Dedifferentiated amniotic fluid mesenchymal stem cell (primary cell): ENCODE data around the gene TDO2.
"Not testable (repeated sequence)": the region's sequence is repeated elsewhere in the genome, so short reads cannot be mapped to it uniquely, and the experiment has no call there.

ENCODE experiments used
- DNase-seq: peaks from one replicate; pipeline ENCODE4 v3.0.0-alpha.2; 2016; ENCODE audit errors: extremely low spot score

Gene TDO2

DNA sequence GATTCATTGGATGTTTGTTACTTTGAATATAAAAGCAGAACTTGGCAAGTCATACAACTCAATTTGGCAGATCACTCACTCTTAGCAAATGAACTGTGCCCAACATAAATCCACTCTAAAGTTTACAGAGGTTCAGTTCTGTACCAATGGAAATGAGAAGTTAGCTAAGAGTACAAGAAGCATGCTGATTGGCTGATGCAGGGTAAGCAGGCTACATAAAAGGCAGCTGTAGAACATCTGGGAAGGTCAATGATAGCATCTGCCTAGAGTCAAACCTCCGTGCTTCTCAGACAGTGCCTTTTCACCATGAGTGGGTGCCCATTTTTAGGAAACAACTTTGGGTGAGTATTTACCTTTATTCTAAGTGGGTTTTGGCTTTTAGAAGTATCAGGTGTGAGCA, at the start of gene TDO2:
TSS of gene TDO2 (plus strand) at position 244 of the 400 bp plus-strand sequence. CDS start at position 307, 63 bp downstream.
- DNase-seq, result no peak

DNA sequence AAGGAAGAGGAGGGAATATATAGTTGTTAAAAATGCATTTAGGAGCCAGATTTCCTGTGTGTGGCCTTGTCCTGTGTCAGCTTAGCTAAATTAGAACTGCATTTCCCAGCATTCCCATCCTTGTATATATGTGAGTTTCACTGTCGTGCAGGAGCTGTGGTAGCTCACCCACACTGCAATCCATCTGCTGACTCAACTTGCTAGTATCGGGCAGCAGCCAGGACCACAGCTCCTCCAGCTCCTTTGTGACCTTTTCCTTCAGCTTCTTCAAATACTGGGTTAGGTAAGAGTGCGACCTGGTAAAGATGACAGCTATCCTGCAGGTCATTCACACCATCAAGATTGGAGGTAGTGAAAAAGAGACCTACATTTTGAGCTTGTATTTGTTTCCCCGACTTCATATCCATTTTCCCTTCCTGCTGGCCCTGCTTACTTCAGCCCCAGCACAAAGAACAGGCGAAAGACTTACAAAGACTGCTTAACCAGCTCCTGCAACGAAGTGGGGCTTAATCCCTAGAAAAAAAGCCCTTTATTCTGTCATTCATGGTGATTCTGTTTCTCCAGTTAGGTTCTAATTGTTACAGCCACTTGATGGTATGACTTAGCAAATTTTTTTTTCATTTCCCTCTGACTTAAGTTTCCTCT, 48.8 kb upstream of the TDO2 start:
- DNase-seq, result peak; percentile 55

DNA sequence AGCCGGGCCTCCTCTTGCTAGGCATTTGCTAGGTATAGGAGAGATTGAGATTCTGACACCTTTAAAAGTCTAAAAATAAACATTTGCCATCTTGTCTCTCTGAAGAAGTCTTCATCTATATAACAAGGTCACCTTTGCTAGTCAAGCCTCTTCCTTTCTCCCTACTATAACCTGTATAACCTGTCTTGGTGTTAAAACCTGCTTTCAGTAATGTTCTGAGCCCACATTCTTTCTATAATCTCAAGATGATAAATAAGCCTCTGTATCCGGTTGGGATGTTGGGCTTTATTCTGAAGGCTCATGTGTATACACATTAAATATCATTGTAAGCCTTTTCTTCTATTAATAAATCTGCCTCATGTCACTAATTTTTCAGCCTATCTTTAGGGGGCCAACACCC, 47.6 kb upstream of the TDO2 start:
- no peak for DNase-seq

DNA sequence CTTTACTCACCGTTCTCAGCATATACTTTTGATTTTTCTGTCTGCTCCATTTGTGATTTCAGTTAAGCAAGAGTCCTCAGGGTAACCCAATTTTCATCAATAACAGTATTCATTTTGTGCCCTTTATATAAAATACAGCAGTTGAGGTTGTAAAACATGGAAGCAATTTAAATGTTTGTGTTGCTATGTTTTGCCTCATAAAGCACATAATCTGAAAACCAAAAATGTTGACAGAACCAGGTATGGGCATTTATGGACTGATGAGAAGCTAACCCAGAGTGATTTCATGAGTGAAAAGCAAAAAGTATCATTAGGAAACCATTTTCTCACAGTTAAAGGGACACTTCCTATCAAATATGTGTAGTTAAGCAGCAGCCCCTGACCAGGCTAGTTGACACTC, 37.3 kb upstream of the TDO2 start, which contains the start of gene ASIC5:
TSS of gene ASIC5 (minus strand) at position 101 of the 400 bp plus-strand sequence. CDS start at position 50, 51 bp downstream.
- DNase-seq, result no peak

DNA sequence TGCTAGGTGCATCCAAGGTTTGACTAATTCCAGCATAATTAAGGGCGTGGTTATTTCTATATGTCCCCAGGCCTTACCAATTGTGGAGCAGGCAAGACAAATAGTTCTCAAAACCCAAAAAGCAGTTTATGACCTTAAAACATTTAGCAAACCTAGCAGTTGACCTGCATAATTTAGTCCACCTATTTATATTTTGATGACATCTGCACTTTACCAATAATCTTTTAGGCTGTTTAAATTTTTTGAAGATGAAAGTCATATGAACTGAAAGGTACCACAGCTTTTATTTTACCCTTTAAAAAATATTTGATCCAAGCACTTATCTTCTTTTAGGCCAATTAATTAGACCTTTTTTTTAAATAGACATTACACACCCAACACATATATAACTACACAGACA, 27.6 kb upstream of the TDO2 start:
- no peak for DNase-seq

DNA sequence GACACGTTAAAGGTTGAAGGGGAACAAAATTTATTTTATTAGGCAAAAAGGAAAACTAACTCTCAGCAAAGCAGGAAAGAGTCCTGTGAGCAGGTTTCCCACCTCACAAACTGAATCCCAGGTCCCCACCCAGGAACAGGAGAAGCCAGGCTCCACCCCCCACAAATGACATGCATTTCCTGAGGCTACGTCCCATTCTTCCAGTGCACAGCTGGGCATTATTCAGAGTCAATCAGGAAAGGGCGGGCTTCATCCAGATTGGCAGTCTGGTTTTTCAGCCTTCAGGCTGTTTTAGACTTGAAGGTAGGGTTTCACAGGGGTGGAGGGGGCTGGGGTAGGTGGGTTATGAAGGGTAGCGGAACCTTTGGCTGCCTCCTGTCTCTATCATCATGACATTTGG, 25.5 kb upstream of the TDO2 start:
- DNase-seq, result no peak

DNA sequence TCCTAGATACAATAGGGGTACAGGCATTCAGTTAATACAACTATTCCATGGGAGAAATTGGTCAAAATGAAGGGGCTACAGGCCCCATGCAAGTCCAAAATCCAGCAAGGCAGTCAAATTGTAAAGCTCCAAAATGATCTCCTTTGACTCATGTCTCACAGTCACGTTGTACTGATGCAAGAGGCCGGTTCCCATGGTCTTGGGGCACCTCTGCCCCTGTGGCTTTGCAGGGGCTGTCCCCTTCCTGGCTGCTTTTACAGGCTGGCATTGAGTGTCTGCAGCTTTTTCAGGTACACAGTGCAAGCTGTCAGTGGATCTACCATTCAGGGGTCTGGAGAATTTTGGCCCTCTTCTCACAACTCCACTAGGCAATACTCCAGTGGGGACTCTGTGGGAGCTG, 24.9 kb upstream of the TDO2 start:
- DNase-seq, result no peak

DNA sequence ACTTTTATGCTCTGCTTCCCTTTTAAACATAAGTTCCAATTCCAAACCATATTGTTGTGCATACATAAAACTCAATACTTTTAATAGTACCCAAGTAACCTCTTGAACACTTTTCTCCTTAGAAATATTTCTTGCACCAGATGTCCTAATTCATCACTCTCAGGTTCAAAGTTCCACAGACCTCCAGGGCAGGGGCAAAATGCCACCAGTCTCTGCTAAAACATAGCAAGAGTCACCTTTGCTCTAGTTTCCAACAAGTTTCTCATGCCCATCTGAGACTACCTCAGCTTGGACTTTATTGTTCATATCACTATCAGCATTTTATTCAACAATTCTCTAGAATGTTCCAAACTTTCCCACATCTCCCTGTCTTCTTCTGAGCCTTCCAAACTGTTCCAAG, 23.7 kb upstream of the TDO2 start:
- no peak for DNase-seq

DNA sequence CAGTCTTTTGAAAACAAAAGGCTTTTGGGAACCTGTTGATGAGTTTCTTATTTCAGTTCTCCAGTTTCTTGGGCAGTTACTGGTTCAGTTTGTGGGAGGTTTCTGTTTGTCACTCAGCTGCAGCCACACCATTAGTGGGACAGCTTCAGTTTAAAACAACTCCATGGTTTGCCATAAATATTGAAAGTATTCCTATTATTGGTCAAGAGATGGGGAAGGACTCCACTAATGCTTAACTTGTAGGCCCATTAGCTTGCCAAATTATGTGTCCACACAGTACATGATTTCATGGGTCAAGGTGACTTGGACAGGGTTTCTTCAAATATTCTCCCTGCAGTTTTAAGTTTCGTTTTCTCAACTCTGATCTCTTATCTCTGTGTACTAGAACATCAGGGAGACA, 21.9 kb upstream of the TDO2 start:
- no peak for DNase-seq

DNA sequence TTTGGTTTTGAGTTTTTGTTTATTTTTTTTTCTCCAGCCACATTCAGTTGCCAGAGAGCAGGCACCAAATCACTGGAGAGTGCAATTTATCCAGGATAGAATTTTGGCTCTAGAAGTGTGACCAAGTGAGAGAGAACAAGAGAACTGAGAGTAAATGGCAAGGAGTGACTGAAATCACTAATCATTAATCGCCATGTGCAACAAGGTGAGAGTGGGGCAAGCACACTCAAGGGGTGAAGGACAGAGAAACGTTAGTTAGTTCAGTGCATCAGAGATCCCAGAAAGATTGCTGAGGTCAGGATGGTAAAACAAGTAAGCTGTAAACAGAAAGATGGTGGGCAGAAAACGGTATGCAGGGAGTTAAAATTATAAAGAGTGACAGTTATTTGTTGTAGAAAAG, 19.6 kb upstream of the TDO2 start:
- DNase-seq, result no peak

DNA sequence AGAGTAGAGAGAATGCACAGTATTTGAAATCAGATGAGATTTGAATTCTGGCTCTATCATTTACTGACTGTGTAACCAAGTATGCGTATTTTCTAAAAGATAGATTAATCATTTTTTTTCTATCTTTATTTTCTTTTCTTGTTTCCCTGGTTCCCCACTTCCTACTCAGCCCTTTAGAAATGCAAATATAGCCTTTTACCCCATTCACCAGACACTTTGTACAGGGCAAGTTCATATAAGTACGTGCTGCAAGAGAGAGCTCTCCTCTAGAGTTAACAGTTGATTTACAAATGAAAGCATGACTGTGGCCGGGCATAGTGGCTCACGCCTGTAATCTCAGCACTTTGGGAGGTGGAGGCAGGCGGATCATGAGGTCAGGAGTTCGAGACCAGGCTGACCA, 17.8 kb upstream of the TDO2 start:
- no peak for DNase-seq

DNA sequence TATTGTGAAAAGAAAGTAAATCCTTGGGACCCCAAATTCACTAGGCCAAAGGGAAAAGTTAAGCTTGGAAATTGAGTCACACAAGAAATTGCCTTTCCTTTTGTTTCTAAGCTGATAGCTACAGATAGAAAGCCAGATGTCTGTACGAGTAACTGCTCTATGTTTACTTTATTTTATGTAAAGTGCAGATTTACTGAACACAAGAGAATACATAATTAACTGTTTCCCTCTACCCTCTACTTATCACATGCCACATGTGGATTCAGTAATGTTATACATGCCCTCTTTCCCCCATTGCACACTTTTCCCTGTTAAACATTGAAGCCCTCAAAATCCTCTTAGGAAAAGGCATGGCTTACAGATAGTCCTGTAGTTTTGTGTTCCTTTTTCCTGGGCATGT, 16.5 kb upstream of the TDO2 start:
- DNase-seq, result no peak

DNA sequence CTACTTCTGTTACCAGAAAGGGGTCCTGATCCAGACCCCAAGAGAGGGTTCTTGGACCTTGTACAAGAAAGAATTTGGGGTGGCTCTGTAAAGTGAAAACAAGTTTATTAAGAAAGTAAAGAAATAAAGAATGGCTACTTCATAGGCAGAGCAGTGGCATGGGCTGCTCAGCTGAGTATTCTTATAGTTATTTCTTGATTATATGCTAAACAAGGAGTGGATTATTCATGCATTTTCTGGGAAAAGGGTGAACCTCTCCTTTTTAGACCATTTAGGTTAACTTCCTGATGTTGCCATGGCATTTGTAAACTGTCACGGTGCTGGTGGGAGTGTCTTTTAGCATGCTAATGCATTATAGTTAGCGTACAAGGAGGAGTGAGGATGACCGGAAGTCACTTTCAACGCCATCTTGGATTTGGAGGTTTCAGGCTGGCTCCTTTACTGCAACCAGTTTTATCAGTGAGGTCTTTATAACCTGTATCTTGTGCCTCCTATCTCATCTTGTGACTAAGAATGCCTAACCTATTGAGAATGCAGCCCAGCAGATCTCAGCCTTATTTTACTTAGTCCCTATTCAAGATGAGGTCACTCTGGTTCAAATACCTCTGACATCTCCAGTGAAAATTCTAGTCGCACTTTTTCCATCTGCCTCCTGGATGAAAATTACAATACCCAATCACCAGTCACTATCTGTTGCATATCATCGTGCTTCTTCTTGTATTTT, 15.5 kb upstream of the TDO2 start:
- no peak for DNase-seq

DNA sequence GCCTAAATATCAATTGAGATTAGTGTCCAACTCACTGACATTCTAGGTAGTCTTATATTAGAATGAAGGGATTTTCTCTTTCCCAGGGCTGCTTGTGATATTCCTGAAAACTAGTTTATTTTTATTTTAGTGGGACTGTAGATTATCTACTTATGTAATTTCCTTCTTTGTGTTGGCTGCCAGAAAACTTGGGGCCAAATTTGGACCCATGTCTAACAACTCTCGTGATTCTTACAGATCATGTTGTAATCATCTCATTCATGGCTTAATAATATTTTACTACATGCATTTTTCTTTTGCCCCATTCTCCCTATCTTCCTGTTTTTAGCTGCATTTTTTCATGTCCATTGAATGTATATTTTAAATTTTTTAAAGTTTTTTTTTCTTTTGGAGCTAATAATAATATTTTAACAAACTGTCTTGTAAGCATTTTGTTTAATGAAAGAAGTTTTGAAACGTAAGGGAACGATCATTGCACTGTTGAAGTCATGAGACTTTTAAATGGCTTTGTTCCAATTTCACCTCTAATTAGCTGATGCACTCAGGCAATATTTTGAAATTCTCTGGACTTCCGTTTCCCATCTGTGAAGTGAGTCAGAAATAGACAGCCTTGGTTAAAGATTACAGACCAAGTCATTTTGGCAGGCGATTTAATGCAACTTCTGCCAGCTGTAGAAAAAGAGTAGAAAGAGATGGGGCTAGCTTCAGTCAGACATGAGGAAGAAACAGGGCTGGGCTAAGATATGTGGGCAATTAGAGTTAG, 14.3 kb upstream of the TDO2 start:
- DNase-seq, result peak; percentile 94

DNA sequence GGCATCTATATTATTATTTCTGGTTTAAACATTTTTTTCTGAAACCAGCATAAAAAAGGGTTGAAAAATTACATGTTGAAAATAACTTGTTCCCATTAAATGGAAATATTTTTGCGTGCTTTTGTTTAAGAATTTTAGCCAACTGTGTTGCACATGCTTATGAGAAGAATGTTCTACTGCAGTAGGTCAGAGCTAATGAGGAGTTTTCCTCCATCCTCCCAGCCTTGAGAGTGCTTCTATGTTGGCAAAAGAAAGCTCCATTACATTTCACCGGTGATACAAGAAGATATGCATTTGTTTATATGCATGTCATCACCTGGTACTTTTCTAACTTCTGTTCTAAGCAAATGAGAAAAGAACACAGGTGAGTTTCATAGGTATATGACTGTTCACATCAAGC, 13.6 kb upstream of the TDO2 start:
- no peak for DNase-seq

DNA sequence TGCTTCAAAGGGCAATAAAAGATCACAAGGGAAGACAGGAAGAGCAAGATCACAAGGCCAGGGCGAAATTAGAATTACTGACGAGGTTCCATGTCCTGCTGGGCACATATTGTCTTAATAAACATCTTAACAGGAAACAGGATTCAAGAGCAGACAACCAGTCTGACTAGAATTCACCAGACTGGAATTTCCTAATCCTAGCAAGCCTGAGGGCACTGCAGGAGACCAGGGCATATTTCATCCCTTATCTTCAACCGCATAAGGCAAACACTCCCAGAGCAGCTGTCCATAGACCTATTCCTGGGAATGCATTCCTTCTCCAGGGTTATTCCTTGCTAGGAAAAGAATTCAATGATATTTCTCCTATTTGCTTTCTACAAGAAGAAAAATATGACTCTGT, 12.4 kb upstream of the TDO2 start:
- no peak for DNase-seq

DNA sequence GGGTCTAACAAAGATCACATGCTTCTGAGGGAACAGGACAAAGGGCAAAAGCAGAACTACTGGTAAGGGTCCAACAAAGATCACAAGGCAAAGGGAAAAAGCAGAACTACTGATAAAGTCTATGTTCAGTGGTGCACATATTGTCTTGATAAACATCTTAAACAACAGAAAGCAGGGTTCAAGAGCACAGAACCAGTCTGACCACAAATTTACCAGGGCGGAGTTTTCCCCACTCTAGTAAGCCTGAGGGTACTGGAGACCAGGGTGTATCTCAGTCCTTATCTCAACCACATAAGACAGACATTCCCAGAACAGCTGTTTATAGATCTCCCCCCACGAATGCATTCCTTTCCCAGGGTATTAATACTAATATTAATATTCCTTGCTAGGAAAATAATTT, 5.1 kb upstream of the TDO2 start:
- not testable (repeated sequence) for DNase-seq

DNA sequence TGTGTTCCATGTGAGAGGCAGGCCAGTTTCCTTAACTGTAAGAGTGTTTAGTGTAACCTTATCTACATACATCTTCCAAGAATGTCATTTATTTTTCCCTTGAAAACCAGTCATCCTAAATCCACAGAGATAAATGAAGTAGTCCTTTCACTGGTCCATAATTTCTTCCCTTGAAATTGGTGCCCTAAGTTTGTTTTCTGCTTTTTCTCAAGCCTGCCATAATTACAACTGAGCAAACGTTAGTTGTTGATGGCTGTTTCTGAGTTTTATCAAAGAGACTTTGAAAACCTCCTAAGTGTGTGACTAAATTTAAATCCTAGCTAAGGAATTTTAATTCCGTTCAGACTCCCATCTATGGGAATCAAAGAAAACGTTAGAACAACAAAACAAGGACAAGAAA, 3.6 kb upstream of the TDO2 start:
- DNase-seq, result no peak

DNA sequence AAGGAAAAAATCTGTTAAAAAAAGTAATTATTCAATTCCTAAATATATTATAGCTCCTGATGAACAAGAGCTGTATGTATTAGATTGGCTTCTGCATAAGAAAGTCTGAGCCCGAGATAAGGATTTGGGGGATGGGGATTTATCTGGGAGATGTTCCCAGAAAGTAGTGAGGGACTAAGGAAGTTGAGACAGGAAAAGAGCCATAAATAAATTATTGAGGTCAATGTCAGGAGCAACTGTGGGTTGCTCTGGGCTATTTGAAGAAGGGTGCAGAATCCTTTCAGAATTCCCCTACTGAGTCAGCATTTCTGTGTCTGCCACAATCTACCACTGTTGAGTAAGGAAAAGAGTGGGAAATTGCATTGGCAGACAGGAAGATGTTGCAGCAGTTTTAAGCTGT, 3.1 kb upstream of the TDO2 start:
- no peak for DNase-seq

DNA sequence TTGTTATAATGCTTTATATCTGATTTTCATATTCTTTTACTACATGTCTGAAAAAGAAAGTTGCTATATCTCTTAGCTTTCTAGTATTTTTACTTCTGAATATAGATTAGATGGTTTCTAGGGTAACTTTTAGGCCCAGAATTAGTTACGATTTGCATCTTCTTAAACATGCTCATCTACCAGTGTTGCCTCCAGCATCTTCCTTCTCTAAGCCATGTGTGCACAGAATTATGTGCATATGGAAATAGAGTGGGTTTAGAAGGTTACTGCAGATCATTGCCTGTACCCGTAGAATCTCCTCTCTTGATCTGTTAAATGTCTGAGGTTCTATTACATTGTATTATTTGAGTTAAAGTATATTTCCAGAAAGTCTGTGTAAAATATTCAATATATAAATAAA, 2.5 kb upstream of the TDO2 start:
- no peak for DNase-seq

DNA sequence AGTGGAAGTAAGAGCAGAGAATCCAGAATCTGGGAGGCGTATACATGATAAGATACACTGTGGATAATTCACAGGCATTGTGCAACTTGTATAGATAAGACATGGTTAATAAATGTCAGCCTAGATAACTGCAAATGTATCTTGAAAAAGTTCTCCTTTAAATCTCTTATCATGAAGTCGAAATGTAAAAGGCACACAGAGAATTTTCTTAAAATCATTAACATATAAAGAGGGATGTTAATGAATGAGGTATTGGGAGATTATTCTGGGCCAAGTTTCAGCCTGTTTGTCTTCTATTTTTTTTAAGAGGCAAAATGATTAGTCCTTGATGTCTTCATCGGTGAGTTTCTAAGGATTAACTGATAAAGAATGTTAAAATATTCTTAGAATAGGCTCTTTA, 835 bp downstream of the TDO2 start:
- no peak for DNase-seq

DNA sequence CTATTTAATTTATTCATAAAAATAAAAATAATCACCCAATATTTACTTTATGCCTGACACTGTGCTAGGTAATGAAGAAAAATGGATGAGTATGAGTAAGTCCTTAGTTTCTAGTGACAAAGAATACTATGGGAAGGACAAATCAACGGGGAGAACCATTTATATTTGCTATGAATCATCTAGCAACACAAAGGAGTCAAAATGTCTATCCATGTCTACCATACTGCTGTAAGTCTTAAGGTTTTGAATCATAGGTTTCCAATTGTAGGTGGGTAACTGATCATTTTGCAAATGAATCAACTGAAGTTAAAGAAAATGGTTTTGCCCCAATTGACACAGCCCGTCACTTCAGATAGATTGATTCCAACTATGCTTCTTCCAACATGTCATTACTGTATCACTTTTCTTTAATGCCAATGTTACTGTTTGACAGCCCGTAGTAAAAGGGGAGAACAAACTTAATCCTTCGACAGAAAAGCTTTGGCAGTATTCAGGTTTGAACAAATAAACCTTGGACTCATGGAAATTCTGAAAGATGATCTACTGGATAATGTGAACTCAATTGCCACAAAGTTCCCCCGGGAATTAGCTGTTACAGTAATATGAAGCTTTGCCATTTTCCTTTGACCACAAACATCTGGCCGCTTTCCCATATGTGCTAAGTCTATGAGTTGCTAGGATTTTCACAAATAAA, 3.2 kb downstream of the TDO2 start:
- peak; percentile 99 for DNase-seq
